22Rv1 (cell line): Measurements from ENCODE around the gene DAB2.

Experiments used
- H3K27ac ChIP-seq: fragments of 450-650 bp; 2 replicates; pipeline ENCODE4 v1.5.1; 2017
- ZFX ChIP-seq: fragments of 450-650 bp; IDR thresholded peaks from 2 replicates; pipeline ENCODE4 v1.6.1; 2017; ENCODE audit warnings: antibody characterized with exemption, borderline replicate concordance
- TF ChIP-seq, protein P1 (sequence below): fragments of 450-650 bp; IDR thresholded peaks from 2 replicates; pipeline ENCODE4 v1.5.1; 2017; ENCODE audit warnings: mild to moderate bottlenecking

Gene DAB2

GRCh38 chr5:39370555-39371366, 54.0 kb downstream of the DAB2 start:
- H3K27ac ChIP-seq: no peak overlapping the region
- TF ChIP-seq ZFX: no peak
- TF ChIP-seq, protein P1, sequence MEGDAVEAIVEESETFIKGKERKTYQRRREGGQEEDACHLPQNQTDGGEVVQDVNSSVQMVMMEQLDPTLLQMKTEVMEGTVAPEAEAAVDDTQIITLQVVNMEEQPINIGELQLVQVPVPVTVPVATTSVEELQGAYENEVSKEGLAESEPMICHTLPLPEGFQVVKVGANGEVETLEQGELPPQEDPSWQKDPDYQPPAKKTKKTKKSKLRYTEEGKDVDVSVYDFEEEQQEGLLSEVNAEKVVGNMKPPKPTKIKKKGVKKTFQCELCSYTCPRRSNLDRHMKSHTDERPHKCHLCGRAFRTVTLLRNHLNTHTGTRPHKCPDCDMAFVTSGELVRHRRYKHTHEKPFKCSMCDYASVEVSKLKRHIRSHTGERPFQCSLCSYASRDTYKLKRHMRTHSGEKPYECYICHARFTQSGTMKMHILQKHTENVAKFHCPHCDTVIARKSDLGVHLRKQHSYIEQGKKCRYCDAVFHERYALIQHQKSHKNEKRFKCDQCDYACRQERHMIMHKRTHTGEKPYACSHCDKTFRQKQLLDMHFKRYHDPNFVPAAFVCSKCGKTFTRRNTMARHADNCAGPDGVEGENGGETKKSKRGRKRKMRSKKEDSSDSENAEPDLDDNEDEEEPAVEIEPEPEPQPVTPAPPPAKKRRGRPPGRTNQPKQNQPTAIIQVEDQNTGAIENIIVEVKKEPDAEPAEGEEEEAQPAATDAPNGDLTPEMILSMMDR: no peak

DNA sequence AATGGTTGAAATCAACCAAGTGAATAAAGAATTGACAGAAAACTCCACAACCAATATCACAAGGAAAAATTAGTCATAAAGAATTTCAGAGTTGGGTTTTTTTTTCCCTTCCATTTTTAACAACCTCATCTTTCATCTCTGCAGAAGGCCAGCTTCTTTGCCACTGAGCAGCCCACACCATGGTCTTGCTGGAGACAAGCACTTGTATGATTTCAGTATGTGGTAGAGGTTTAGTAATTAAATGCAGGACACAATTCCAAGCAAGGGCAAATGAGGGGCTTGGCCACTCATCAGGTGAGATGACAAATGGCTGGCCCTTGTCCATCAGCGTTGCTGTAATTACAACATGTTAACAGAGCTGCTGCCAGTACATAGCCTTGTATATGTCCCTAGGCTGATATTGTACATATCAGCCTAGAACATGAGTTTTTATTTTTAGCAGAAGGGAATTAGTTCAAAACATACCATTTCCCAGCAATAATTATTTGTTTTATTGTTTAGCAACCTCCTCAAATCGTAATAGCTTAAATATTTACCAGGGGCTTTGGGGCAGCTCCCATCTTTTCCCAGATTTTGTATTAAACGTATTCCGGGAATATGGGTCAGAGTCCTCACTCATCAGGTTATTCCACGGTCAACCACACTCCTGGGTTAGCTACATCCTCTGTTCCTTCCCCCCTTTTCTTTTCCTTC, 55.5 kb downstream of the DAB2 start:
- TF ChIP-seq, protein P1: no peak
- TF ChIP-seq ZFX: no peak
- H3K27ac ChIP-seq: no peak overlapping the region

DNA sequence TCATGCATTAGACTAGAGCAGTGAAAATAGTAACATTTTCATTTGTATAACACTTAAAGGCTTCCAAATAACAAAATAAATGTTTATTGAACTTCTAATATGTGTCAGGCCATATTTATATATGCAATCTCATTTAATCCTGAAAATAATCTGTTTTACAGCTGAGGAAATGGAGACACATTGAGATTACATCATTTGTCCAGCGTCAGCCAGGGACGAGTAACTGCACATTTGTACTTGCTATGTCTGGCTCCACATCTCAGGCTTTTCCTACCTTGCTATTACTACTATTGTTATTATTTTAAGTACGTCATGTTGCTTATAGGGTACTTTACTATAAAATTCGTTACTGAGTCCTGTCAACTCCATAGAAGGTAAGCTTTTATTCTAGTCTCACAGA, 56.7 kb downstream of the DAB2 start:
- TF ChIP-seq ZFX: no peak
- TF ChIP-seq, protein P1: no peak

GRCh38 chr5:39367711-39368110, 57.1 kb downstream of the DAB2 start:
- TF ChIP-seq, protein P1: no peak
- no peak for TF ChIP-seq ZFX
- H3K27ac ChIP-seq: no peak overlapping the region

More for the DNA sequence above, 56.7 kb downstream of the DAB2 start:
- no peak overlapping the region for H3K27ac ChIP-seq

DNA sequence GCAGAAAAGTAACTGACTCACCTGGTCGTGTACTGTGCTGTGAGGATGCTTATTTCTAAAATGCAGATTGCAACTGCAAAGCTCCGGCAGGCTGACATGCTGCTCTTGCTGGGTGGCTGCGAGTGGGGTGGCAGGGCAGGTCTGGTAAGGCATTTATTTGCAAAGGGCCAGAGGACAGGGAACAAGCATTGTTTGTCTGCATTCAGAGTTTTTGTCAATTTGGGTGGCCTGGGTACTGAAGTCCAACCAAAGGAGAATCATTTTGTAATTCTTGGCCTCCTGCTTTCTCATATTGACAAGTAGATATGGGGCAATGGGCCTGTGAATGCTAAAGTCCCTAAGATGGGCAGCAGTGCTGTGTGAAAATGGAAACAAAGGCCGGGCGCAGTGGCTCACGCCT, 60.4 kb downstream of the DAB2 start, which contains the start of gene C9:
C9 (minus strand) TSS at position 129 of the 400 bp plus-strand sequence; CDS start at position 98, 31 bp downstream.
- TF ChIP-seq, protein P1: no peak
- TF ChIP-seq ZFX: no peak
- no peak within 1 kb of the TSS for H3K27ac ChIP-seq

- no peak for TF ChIP-seq ZFX
- H3K27ac ChIP-seq: no peak overlapping the region
Measured at GRCh38 chr5:39363217-39363616, 61.6 kb downstream of the DAB2 start.

- TF ChIP-seq, protein P1: no peak
- no peak for TF ChIP-seq ZFX
- no peak overlapping the region for H3K27ac ChIP-seq
Measured at GRCh38 chr5:39362646-39363045, 62.1 kb downstream of the DAB2 start.
